H1 (cell line): ENCODE measurements around the gene C2orf92. TPM values are rescaled to one million over a fixed set of nuclear protein-coding genes. Genes with fewer than 3 reads are reported as not detected.
A peak's percentile ranks its signal among the peaks of the same experiment; 100 is the strongest.

ENCODE experiments used
- CTCF ChIA-PET: fragments of 300-600 bp; sonication (Branson Sonifier 250); formaldehyde crosslinking; loops from one replicate; lab custom pipeline; 2021; ENCODE audit not compliant: partially characterized antibody; lab: Charles Lee
- POLR2A ChIA-PET: fragments of 300-600 bp; sonication (Branson Sonifier 250); formaldehyde crosslinking; loops from one replicate; lab custom pipeline; 2021; ENCODE audit warnings: inconsistent platforms; ENCODE audit not compliant: partially characterized antibody; lab: Charles Lee
- DNase-seq, 2 experiments: peaks; one replicate each; pipeline versions ENCODE4 v3.0.0 to v3.0.0-alpha.2; 2010 to 2022; ENCODE audit warnings: low spot score in 2 of 2, low read depth in 1 of 2, mixed read lengths in 1 of 2
- FAIRE-seq: peaks from 2 replicates; lab custom pipeline; 2011; peaks lifted over from hg19 to GRCh38; lab: Jason Lieb, UNC
- H2AFZ ChIP-seq: 2 replicates; pipeline ENCODE4 v1.8.1; 2012; ENCODE audit warnings: low read length, inconsistent platforms
- H2AK5ac ChIP-seq: 2 replicates; pipeline ENCODE4 v1.6.1; 2013; ENCODE audit warnings: low read depth, low read length
- H2BK120ac ChIP-seq: replicated peaks from 2 replicates; pipeline ENCODE3; 2013; ENCODE audit warnings: low read depth, low read length, inconsistent platforms
- H2BK12ac ChIP-seq: 2 replicates; pipeline ENCODE4 v1.6.1; 2013; ENCODE audit warnings: low read depth, low read length
- H2BK15ac ChIP-seq: 2 replicates; pipeline ENCODE4 v1.6.1; 2013; ENCODE audit warnings: low read length
- H2BK20ac ChIP-seq: 2 replicates; pipeline ENCODE4 v1.6.1; 2013; ENCODE audit warnings: low read length
- H2BK5ac ChIP-seq: 2 replicates; pipeline ENCODE4 v1.6.1; 2013; ENCODE audit warnings: low read depth, low read length
- H3K14ac ChIP-seq: 2 replicates; pipeline ENCODE4 v1.6.1; 2013; ENCODE audit warnings: inconsistent platforms; ENCODE audit not compliant: insufficient read length
- H3K18ac ChIP-seq: 2 replicates; pipeline ENCODE4 v1.6.1; 2013; ENCODE audit warnings: low read length; ENCODE audit errors: extremely low read depth
- H3K23ac ChIP-seq: 2 replicates; pipeline ENCODE4 v1.6.1; 2013; ENCODE audit warnings: inconsistent platforms; ENCODE audit not compliant: insufficient read length
- H3K23me2 ChIP-seq: 2 replicates; pipeline ENCODE4 v1.6.1; 2013; ENCODE audit warnings: low read depth, low read length
- H3K27ac ChIP-seq: 2 replicates; pipeline ENCODE4 v1.6.1; 2011; ENCODE audit warnings: low read depth, low read length, inconsistent platforms
- H3K27me3 ChIP-seq, 4 experiments: replicated peaks in 1 of 4; 1 replicate in 1 of 4; 2 replicates in 3 of 4; pipeline versions ENCODE4 v1.6.1 to v1.8.1; 2011 to 2013; ENCODE audit warnings: low read length in 3 of 4, mild to moderate bottlenecking in 3 of 4, inconsistent platforms in 2 of 4, mixed read lengths in 2 of 4, moderate library complexity in 1 of 4; ENCODE audit not compliant: control insufficient read depth in 3 of 4, insufficient read depth in 3 of 4; ENCODE audit errors: extremely low read depth in 1 of 4
- H3K36me3 ChIP-seq, 4 experiments: 2 replicates each; pipeline versions ENCODE4 v1.6.1 to v1.8.1; 2011 to 2013; ENCODE audit warnings: mild to moderate bottlenecking in 4 of 4, low read length in 3 of 4, moderate library complexity in 2 of 4, control low read depth in 1 of 4, inconsistent platforms in 1 of 4; ENCODE audit not compliant: insufficient read depth in 4 of 4, control insufficient read depth in 2 of 4
- H3K4ac ChIP-seq: replicated peaks from 2 replicates; pipeline ENCODE3; 2013; ENCODE audit warnings: low read length, low read depth, mixed read lengths, inconsistent platforms; ENCODE audit not compliant: insufficient read length
- H3K4me1 ChIP-seq, 4 experiments: replicated peaks in 1 of 4; 1 replicate in 1 of 4; 2 replicates in 3 of 4; pipeline versions ENCODE4 v1.6.1 to v1.8.1; 2011 to 2013; ENCODE audit warnings: low read length in 3 of 4, inconsistent platforms in 2 of 4, mixed read lengths in 1 of 4; ENCODE audit not compliant: insufficient read depth in 4 of 4, control insufficient read depth in 3 of 4
- H3K4me2 ChIP-seq, 2 experiments: 2 replicates each; pipeline versions ENCODE4 v1.6.1 to v1.8.1; 2011 to 2013; ENCODE audit warnings: low read depth in 2 of 2, low read length in 2 of 2, control low read depth in 1 of 2, inconsistent platforms in 1 of 2, mild to moderate bottlenecking in 1 of 2; ENCODE audit not compliant: insufficient read depth in 1 of 2
- H3K4me3 ChIP-seq, 4 experiments: fragments of 200-600, 300-600 bp in 1 of 4; sonication (generic), shearing (Covaris generic), sonication (Bioruptor Twin) in 1 of 4; 2 replicates each; pipeline versions ENCODE4 v1.5.1 to v1.8.1; 2011 to 2016; ENCODE audit warnings: low read length in 4 of 4, low read depth in 3 of 4, control low read depth in 2 of 4, inconsistent platforms in 2 of 4, mild to moderate bottlenecking in 2 of 4, mixed read lengths in 1 of 4, moderate library complexity in 1 of 4; ENCODE audit not compliant: insufficient read depth in 2 of 4; ENCODE audit errors: extremely low read depth in 1 of 4
- H3K56ac ChIP-seq: replicated peaks from 2 replicates; pipeline ENCODE3; 2013; ENCODE audit warnings: low read depth, mild to moderate bottlenecking, mixed read lengths, low read length, inconsistent platforms; ENCODE audit not compliant: insufficient read length
- H3K79me1 ChIP-seq: 2 replicates; pipeline ENCODE4 v1.6.1; 2013; ENCODE audit warnings: low read depth, low read length, control low read depth
- H3K79me2 ChIP-seq, 2 experiments: 2 replicates each; pipeline versions ENCODE4 v1.6.1 to v1.8.1; 2012 to 2013; ENCODE audit warnings: low read length in 2 of 2, mild to moderate bottlenecking in 2 of 2, inconsistent platforms in 1 of 2; ENCODE audit not compliant: insufficient read depth in 2 of 2, control insufficient read depth in 1 of 2
- H3K9ac ChIP-seq, 4 experiments: replicated peaks in 1 of 4; 1 replicate in 1 of 4; 2 replicates in 3 of 4; pipeline versions ENCODE4 v1.6.1 to v1.8.1; 2011 to 2013; ENCODE audit warnings: low read depth in 3 of 4, low read length in 3 of 4, control low read depth in 2 of 4, mild to moderate bottlenecking in 2 of 4, moderate library complexity in 2 of 4, inconsistent platforms in 1 of 4; ENCODE audit errors: extremely low read depth in 1 of 4
- H3K9me3 ChIP-seq, 2 experiments: 2 replicates each; pipeline versions ENCODE4 v1.6.1 to v1.8.1; 2012 to 2013; ENCODE audit warnings: mild to moderate bottlenecking in 2 of 2, moderate library complexity in 2 of 2, control low read depth in 1 of 2, inconsistent platforms in 1 of 2, low read depth in 1 of 2, low read length in 1 of 2, mixed read lengths in 1 of 2; ENCODE audit not compliant: insufficient read depth in 2 of 2
- H4K20me1 ChIP-seq, 2 experiments: replicated peaks in 1 of 2; 2 replicates each; pipeline versions ENCODE3 to v1.8.1; 2011 to 2013; ENCODE audit warnings: inconsistent platforms in 2 of 2, low read length in 2 of 2, mild to moderate bottlenecking in 1 of 2; ENCODE audit not compliant: insufficient read depth in 2 of 2, control insufficient read depth in 1 of 2
- H4K5ac ChIP-seq: 2 replicates; pipeline ENCODE4 v1.6.1; 2013; ENCODE audit warnings: low read length, low read depth, mixed read lengths, inconsistent platforms; ENCODE audit not compliant: insufficient read length
- H4K8ac ChIP-seq: 2 replicates; pipeline ENCODE4 v1.8.0; 2013; ENCODE audit warnings: mild to moderate bottlenecking, moderate library complexity, low read length, inconsistent platforms; ENCODE audit not compliant: insufficient read depth; ENCODE audit errors: extremely low read depth
- H4K91ac ChIP-seq: replicated peaks from 2 replicates; pipeline ENCODE3; 2013; ENCODE audit warnings: low read length, mixed read lengths, inconsistent platforms; ENCODE audit not compliant: insufficient read length
- CTCF ChIP-seq, 3 experiments: IDR thresholded peaks; 1 replicate in 2 of 3; 2 replicates in 1 of 3; pipeline versions ENCODE4 v1.5.1 to v1.6.1; 2011; ENCODE audit warnings: low read length in 3 of 3, mild to moderate bottlenecking in 3 of 3, inconsistent platforms in 2 of 3, low read depth in 1 of 3, moderate library complexity in 1 of 3; ENCODE audit not compliant: insufficient read depth in 1 of 3; ENCODE audit errors: control extremely low read depth in 1 of 3
- RAD21 ChIP-seq, 2 experiments: IDR thresholded peaks in 1 of 2; conservative IDR thresholded peaks in 1 of 2; 2 replicates each; pipeline ENCODE4 v1.6.1; 2011; ENCODE audit warnings: low read depth in 2 of 2, low read length in 2 of 2, improper control_type of control experiment in 1 of 2, inconsistent platforms in 1 of 2, mild to moderate bottlenecking in 1 of 2, moderate library complexity in 1 of 2
- TAF7 ChIP-seq: optimal IDR thresholded peaks from 2 replicates; pipeline ENCODE3; 2011; ENCODE audit warnings: low read depth, mild to moderate bottlenecking, inconsistent platforms, low read length, moderate library complexity, borderline replicate concordance
- YY1 ChIP-seq: IDR thresholded peaks from 2 replicates; pipeline ENCODE4 v1.6.1; 2011; ENCODE audit warnings: low read depth, mild to moderate bottlenecking, low read length
- ZNF274 ChIP-seq: IDR thresholded peaks from 2 replicates; pipeline ENCODE4 v1.7.0; 2012; ENCODE audit warnings: low read length, borderline replicate concordance; ENCODE audit errors: extremely low read depth
- WGBS, 2 experiments: shearing (Covaris generic) in 1 of 2; methylation state at CpG; one replicate each; pipeline versions ENCODE4 v1.1.6 to v1.1.7; 2013 to 2015; ENCODE audit warnings: low lambda C conversion rate in 2 of 2, mixed read lengths in 2 of 2, inconsistent platforms in 1 of 2, low coverage in 1 of 2, missing lambda C conversion rate in 1 of 2; ENCODE audit not compliant: insufficient replicate concordance in 2 of 2, insufficient coverage in 1 of 2, insufficient read length in 1 of 2; ENCODE audit errors: extremely low coverage in 1 of 2, missing lambda C conversion rate in 1 of 2; 5-methylcytosine and 5-hydroxymethylcytosine counted together
- polyA plus RNA-seq, 7 experiments: library from polyadenylated mRNA; depleted of rRNA in 3 of 7; stranded (reverse) in 5 of 7; unstranded in 2 of 7; fragments of >200 nt in 5 of 7; fragments of 200-250 nt in 2 of 7; gene quantifications; 1 replicate in 5 of 7; 2 replicates in 1 of 7; 4 replicates in 1 of 7; pipeline versions ENCODE4 v1.2.1 to v1.2.3, GENCODE V29; 2011 to 2013; ENCODE audit warnings: missing spikeins in 2 of 7, mixed read lengths in 2 of 7
- total RNA-seq: library from RNA; stranded (reverse); fragmentation: NEBNext Ultra II Directional; extraction: Animal tissue kit (Norgen Biotek cat#: 25700); gene quantifications from 2 replicates; pipeline ENCODE4 v1.2.1, GENCODE V29; 2021

C2orf92 gene
- total and polyA plus RNA-seq, 2 of the 8 experiments (the other 6 are each of a cell fraction or from before 2014, with no cell fraction given): 2.3 to 3.7 TPM

DNA sequence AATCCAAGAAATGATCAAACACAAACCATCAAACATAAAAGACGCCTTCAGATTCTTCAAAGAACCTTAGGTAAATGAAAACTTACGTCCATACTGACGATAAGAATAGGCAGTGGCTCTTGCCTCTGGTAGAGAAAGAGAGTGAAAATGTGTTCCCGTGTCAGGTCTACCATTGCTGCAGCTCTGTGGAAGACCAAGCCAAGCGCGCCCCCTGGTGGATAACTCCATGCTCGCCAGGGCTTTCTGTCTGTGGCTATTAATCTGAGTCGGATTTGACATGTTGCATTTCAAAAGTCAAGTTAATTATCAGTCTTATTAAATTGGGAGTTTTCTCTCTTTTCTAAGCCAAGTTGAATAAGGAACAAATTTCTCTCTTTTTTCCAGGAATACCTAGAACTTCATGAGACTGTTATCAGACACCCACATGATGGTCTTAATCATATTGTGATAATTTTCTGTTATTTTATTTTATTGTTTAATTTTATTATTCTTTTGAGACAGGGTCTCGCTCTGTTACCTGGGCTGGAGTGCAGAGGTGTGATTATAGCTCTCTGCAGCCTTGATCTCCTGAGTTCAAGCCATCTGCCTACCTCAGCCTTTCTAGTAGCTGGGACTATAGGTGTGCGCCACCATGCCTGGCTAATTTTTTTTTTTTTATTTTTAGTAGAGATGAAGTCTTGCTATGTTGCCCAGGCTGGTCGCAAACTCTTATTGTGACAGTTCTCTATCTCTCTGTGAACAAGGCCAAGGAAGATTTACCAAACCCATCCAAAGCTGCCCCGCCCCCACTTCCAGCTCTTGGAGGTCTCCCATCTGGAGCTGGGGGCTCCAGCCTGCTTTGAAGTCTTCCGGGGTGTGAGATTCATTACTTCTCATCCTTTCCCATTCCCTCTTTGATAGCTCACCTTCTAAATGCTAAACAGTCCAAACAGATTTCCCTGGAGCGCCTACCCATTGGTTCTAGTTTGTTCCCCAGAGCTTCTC lies 28.0 kb downstream of the C2orf92 start:
- peak; percentile 67 to 95 for DNase-seq
- no peak overlapping the region for H2BK5ac ChIP-seq
- H2BK20ac ChIP-seq: no peak overlapping the region
- no peak overlapping the region for H3K14ac ChIP-seq
- no peak overlapping the region for H3K56ac ChIP-seq
- no peak overlapping the region for H3K27ac ChIP-seq
- no peaks in the 10 kb centered on the region for H3K36me3 ChIP-seq
- CTCF ChIA-PET: interaction anchor here (0.5 to 9.0 kb wide), 26 partner anchors 11 to 1632 kb away, joined by 3 to 202 read pairs (median 6); partner anchors contain the start of genes ACTR1B, ANKRD36B, C2orf92 and COX5B
- no peaks in the 10 kb centered on the region for H3K79me2 ChIP-seq
- no peaks in the 10 kb centered on the region; a peak in 1 of 7 replicates for H3K27me3 ChIP-seq
- TF ChIP-seq YY1: peak; percentile 84
- TF ChIP-seq CTCF (IDR thresholded peaks at IDR 0.05; ENCODE audit: control extremely low read depth in 1 of 3, insufficient read depth in 1 of 3, low read depth in 1 of 3, low read length in 3 of 3): peak; percentile 80 to 98 (median 88)
- peak; percentile 97 to 100 for TF ChIP-seq RAD21 (IDR thresholded peaks at IDR 0.05 in 1 of 2, conservative IDR thresholded peaks at IDR 0.05 in 1 of 2; ENCODE audit: low read depth in 2 of 2, low read length in 2 of 2)
- no peak for TF ChIP-seq ZNF274
- no peak for TF ChIP-seq TAF7
- TF ChIP-seq, all 59 proteins: peak for 3
- H4K20me1 ChIP-seq: no peaks in the 10 kb centered on the region
- no peak overlapping the region for H3K4me2 ChIP-seq
- peak; percentile 80 for FAIRE-seq
- H4K5ac ChIP-seq: no peak overlapping the region
- H2BK15ac ChIP-seq: no peak overlapping the region
- POLR2A ChIA-PET: interaction anchor here (0.8 to 4.9 kb wide), 4 partner anchors 33 to 107 kb away, joined by 3 to 16 read pairs (median 4); partner anchors contain the start of gene ACTR1B
- H3K23me2 ChIP-seq: no peaks in the 10 kb centered on the region
- H4K91ac ChIP-seq: no peak overlapping the region
- no peaks in the 10 kb centered on the region for H3K9me3 ChIP-seq
- H2AK5ac ChIP-seq: no peak overlapping the region
- H3K4me1 ChIP-seq: peaks cover 0 to 2% (median 0%) of the 10 kb centered on the region in 4 experiments; a peak in 2 of 7 replicates
- H3K4me3 ChIP-seq: no peak overlapping the region
- WGBS, 2 experiments: 40% methylated on average over 14 of the region's 14 CpGs; no CpG with 5 or more reads in 1 of the 2 experiments
- no peak overlapping the region for H3K18ac ChIP-seq
- H2AFZ ChIP-seq: no peak overlapping the region
- H4K8ac ChIP-seq: no peak overlapping the region
- H2BK12ac ChIP-seq: no peak overlapping the region
- H3K9ac ChIP-seq: no peak overlapping the region
- no peak overlapping the region for H3K4ac ChIP-seq
- no peaks in the 10 kb centered on the region for H3K79me1 ChIP-seq
- H3K23ac ChIP-seq: no peak overlapping the region
- no peak overlapping the region for H2BK120ac ChIP-seq
